ENCODE results near the gene MAP3K19. TPM values are rescaled to one million over a fixed set of nuclear protein-coding genes. Genes with fewer than 3 reads are reported as not detected.
A peak's percentile ranks its signal among the peaks of the same experiment; 100 is the strongest.

The MAP3K19 gene
- total RNA-seq, 2 donors from 2014 or later = not detected

DNA sequence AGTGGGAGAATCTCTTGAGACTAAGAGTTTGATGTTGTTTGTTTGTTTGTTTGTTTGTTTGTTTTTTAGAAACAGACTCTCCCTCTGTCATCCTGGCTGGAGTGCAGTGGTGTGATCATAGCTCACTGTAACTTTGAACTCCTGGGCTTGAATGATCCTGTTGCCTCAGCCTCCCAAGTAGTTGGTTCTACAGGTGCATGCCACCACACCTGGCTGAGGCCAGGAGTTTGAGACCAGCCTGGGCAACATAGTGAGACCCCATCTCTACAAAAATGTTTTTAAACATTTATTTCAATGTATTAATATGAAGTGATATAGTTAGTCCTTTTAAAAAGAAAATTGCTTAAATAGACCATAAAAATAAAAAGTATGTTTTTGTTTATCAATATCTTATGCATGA lies 35.6 kb downstream of the MAP3K19 start:
- H3K27ac ChIP-seq = no peak overlapping the region
- TF ChIP-seq, protein P1, sequence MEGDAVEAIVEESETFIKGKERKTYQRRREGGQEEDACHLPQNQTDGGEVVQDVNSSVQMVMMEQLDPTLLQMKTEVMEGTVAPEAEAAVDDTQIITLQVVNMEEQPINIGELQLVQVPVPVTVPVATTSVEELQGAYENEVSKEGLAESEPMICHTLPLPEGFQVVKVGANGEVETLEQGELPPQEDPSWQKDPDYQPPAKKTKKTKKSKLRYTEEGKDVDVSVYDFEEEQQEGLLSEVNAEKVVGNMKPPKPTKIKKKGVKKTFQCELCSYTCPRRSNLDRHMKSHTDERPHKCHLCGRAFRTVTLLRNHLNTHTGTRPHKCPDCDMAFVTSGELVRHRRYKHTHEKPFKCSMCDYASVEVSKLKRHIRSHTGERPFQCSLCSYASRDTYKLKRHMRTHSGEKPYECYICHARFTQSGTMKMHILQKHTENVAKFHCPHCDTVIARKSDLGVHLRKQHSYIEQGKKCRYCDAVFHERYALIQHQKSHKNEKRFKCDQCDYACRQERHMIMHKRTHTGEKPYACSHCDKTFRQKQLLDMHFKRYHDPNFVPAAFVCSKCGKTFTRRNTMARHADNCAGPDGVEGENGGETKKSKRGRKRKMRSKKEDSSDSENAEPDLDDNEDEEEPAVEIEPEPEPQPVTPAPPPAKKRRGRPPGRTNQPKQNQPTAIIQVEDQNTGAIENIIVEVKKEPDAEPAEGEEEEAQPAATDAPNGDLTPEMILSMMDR (IDR thresholded peaks at IDR 0.05) = no peak

DNA sequence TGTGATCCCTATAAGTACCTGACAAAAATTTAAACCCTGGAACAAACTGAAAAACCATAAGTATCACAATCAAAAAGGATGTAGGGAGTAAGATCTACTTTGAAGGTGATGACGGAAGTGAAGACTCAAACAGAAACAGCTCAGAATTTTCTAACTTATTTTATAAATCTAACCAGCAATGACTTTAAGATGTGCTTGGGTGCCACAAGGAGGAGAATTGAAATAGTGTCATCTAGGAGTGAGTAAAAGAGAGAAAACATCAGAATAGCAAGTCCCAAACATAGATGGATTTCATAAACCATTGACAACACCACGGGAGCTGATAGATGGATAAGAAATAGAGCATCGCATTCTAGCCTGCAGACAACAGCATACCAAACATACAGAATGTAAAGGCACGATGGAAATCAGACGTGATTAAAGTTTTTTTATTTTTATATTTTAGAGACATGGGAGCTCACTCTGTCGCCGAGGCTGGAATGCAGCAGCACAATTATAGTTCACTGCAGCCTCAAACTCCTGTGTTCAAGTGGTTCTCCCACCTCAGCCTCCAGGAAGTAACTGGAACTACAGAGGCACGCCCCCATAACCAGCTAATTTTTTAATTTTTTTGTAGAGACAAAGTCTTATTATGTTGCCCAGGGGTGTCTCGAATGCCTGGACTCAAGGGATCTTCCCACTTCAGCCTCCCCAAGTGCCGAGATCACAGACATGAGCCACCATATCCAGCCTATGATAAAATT lies 36.9 kb downstream of the MAP3K19 start:
- DNase-seq (ENCODE audit: low spot score) (no peak), ATAC-seq (ENCODE audit: insufficient number of reproducible peaks, low FRiP score, low read depth) (no peak)
- Histone ChIP-seq H3K27ac (no peak overlapping the region), H3K4me3 (no peak overlapping the region), H3K27me3 (replicated peaks; ENCODE audit: insufficient read depth) (no peaks in the 10 kb centered on the region), H3K9me3 (no peaks in the 10 kb centered on the region), H3K4me1 (ENCODE audit: control insufficient read depth in 1 of 2, low read depth in 2 of 2) (no peaks in the 10 kb centered on the region), H3K36me3 (no peaks in the 10 kb centered on the region)
- TF ChIP-seq, protein P1 (IDR thresholded peaks at IDR 0.05) = no peak

More for the DNA sequence above, 35.6 kb downstream of the MAP3K19 start:
- no peaks in the 10 kb centered on the region for H3K27me3 ChIP-seq (replicated peaks; ENCODE audit: insufficient read depth)
- H3K4me1 ChIP-seq (ENCODE audit: control insufficient read depth in 1 of 2, low read depth in 2 of 2) = no peaks in the 10 kb centered on the region
- H3K36me3 ChIP-seq = no peaks in the 10 kb centered on the region
- no peak for ATAC-seq (ENCODE audit: insufficient number of reproducible peaks, low FRiP score, low read depth)
- H3K4me3 ChIP-seq = no peak overlapping the region
- no peak for DNase-seq (ENCODE audit: low spot score)
- H3K9me3 ChIP-seq = no peaks in the 10 kb centered on the region

DNA sequence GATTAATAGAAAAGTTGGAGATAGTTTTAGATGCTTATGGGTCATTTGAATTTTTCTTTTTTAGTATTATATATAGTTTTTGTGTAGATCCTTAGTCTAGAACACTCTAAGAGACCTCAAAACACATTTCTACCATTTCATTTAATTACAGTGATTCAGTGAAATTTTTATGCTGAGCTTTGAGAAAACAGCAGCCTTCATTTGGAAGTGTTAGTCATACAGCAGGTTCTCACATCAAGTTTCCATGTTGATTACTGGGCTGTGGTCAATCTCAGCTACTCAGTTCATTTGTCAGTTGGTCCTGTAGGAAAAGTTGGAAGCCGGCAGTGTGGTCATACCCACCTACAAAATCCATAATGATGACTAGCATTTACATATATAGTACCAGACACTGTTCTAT lies 37.9 kb downstream of the MAP3K19 start:
- H3K4me1 ChIP-seq (ENCODE audit: control insufficient read depth in 1 of 2, low read depth in 2 of 2) = peaks cover 0 to 4% of the 10 kb centered on the region in 2 donors
- no peak for ATAC-seq (ENCODE audit: insufficient number of reproducible peaks, low FRiP score, low read depth)
- no peak for DNase-seq (ENCODE audit: low spot score)

DNA sequence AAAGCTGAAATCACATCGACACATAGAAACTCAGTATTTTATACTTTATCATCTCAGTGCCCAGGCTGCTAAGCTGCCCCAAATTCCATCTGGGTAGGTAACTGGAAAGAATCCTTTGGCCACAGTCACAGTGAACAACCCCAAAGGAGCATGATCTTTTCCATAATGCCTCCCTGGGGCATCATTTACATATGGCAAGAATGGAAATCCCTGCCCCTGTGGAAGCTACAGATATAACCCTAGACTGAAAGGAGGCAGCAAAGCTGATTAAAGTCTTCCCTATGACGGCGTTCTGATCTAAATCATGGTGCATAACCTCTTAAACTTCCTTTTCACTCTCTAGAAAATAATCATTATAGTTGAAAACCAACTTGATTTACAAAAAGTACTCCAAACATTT lies 41.5 kb downstream of the MAP3K19 start:
- Histone ChIP-seq H3K4me3 (no peak overlapping the region), H3K27me3 (replicated peaks; ENCODE audit: insufficient read depth) (no peaks in the 10 kb centered on the region), H3K9me3 (no peaks in the 10 kb centered on the region), H3K4me1 (ENCODE audit: control insufficient read depth in 1 of 2, low read depth in 2 of 2) (peaks cover 0 to 5% of the 10 kb centered on the region in 2 donors), H3K27ac (no peak overlapping the region), H3K36me3 (no peaks in the 10 kb centered on the region)
- DNase-seq (ENCODE audit: low spot score) (no peak), ATAC-seq (ENCODE audit: insufficient number of reproducible peaks, low FRiP score, low read depth) (no peak)
- TF ChIP-seq, protein P1 (IDR thresholded peaks at IDR 0.05) = no peak

More for the DNA sequence above, 37.9 kb downstream of the MAP3K19 start:
- Histone ChIP-seq H3K4me3 (no peak overlapping the region), H3K36me3 (no peaks in the 10 kb centered on the region), H3K27me3 (replicated peaks; ENCODE audit: insufficient read depth) (no peaks in the 10 kb centered on the region), H3K27ac (no peak overlapping the region), H3K9me3 (no peaks in the 10 kb centered on the region)
- TF ChIP-seq, protein P1 (IDR thresholded peaks at IDR 0.05) = no peak

DNA sequence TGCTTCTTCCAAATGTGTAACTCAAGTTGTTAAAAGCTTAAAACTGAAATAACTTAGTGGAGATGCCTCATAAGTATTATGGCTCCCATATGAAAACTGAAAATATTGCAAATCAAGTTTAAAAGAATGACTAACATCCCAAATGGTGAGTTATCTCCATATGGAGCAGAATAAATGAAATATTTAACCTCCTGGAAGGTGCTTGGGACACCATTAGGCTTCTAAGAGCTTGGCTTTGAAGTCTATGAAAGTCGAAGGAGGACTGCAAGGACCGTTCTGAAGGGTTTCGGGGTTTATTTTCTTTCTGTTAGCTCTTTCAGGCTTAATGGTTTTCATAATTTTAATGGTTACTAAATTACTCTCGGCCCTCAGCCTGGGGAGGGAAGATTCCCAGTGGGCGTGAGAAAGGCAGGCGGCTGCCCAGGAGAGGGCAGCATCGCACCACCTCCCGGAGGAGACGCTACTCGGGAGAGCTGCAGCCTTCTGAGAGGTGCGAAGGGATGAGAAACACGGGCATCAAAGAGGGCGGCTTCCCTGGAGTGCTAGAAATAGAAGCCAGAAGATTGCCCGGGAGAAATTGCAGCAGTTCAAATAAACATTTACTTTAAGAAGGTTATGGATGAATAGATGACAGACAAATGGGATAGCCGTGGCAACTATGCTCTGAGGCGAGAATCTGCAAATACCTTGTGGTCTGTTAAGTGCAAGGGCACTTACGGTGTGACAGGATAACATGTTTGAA lies 43.1 kb downstream of the MAP3K19 start:
- ATAC-seq (ENCODE audit: insufficient number of reproducible peaks, low FRiP score, low read depth) (no peak), DNase-seq (ENCODE audit: low spot score) (no peak)
- Histone ChIP-seq H3K4me3 (no peak overlapping the region), H3K27me3 (replicated peaks; ENCODE audit: insufficient read depth) (no peaks in the 10 kb centered on the region), H3K27ac (no peak overlapping the region), H3K36me3 (no peaks in the 10 kb centered on the region), H3K4me1 (ENCODE audit: control insufficient read depth in 1 of 2, low read depth in 2 of 2) (peaks cover 0 to 5% of the 10 kb centered on the region in 2 donors), H3K9me3 (no peaks in the 10 kb centered on the region)
- TF ChIP-seq, protein P1 (IDR thresholded peaks at IDR 0.05) = peak; percentile 87
